Chondrocyte (in vitro differentiated cells): ENCODE data around the gene TIMM17A. TPM values are rescaled to one million over a fixed set of nuclear protein-coding genes. Genes with fewer than 3 reads are reported as not detected.

ENCODE experiments used
- DNase-seq: peaks from one replicate; pipeline ENCODE4 v3.0.0; 2021; ENCODE audit warnings: mixed read lengths, low spot score
- H3K27ac Mint-ChIP-seq: one replicate; pipeline ENCODE4 v1.8.0; 2021; ENCODE audit warnings: mild to moderate bottlenecking, moderate library complexity, mixed read lengths; ENCODE audit not compliant: unreplicated experiment
- H3K27me3 Mint-ChIP-seq: 2 replicates; pipeline ENCODE4 v1.8.0; 2021; ENCODE audit warnings: low read depth, mixed read lengths
- H3K36me3 Mint-ChIP-seq: 2 replicates; pipeline ENCODE4 v1.8.0; 2021; ENCODE audit warnings: low read depth, mixed read lengths
- H3K4me1 Mint-ChIP-seq: 2 replicates; pipeline ENCODE4 v1.8.0; 2021; ENCODE audit warnings: low read depth, mild to moderate bottlenecking, mixed read lengths
- H3K4me3 Mint-ChIP-seq: one replicate; pipeline ENCODE4 v1.8.0; 2021; ENCODE audit warnings: mild to moderate bottlenecking, moderate library complexity, mixed read lengths; ENCODE audit not compliant: unreplicated experiment
- H3K9me3 Mint-ChIP-seq: 2 replicates; pipeline ENCODE4 v1.8.0; 2021; ENCODE audit warnings: low read depth, mixed read lengths
- CTCF ChIP-seq: fragments of 200-600 bp; sonication (generic); IDR thresholded peaks from 2 replicates; pipeline ENCODE4 v1.5.0; 2021; ENCODE audit warnings: antibody characterized with exemption, mild to moderate bottlenecking, moderate library complexity
- total RNA-seq: library from RNA; stranded (reverse); gene quantifications from 3 replicates; pipeline ENCODE4 v1.2.1, GENCODE V29; 2021

TIMM17A gene
- total RNA-seq, 1 donor from 2014 or later, result 68.5 TPM

- H3K27ac Mint-ChIP-seq, result peak overlapping the region; percentile 17
- H3K4me1 Mint-ChIP-seq, result peaks cover 27% of the 10 kb centered on the region
These were observed 30.1 kb upstream of the TIMM17A start for GRCh38 chr1:201925301-201925567.

DNA sequence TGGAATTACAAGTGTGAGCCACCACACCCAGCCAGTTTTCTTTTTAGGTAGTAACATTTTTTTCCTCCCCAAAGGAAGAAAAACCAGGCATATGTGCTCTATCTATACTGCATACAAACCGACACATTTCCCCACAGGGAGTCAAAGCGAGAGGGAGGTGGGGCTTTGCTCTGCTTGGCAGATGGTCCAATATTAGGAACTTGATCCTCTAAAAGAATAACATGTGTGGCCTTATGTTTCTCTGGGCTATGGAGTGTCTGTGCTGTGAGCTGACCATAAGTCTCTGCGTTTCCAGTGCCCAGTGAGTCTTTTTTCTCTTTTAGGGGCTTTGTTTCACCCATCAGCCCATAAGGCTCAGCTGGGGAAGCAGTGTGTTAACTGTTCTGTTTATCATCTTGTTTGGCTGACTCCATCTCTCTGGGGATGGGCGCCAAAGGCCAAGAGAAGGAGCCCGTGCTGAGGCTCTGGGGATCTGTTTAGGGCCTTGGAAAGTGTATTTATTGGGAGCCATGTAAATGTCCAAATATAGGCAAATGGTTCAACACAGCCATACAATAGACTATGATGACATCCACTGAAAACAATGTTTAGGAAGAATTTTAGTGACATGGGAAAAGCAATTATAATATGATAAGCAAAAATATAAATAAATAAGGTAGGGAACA is 29.2 kb upstream of the TIMM17A start:
- H3K36me3 Mint-ChIP-seq, result peaks cover 12% of the 10 kb centered on the region
- no peak overlapping the region for H3K4me3 Mint-ChIP-seq
- peaks cover 6% of the 10 kb centered on the region for H3K9me3 Mint-ChIP-seq
- no peak for DNase-seq
- TF ChIP-seq CTCF, result no peak
- H3K27me3 Mint-ChIP-seq, result no peaks in the 10 kb centered on the region
- peaks cover 22% of the 10 kb centered on the region for H3K4me1 Mint-ChIP-seq
- H3K27ac Mint-ChIP-seq, result peak overlapping the region; percentile 68

More at GRCh38 chr1:201925301-201925567, 30.1 kb upstream of the TIMM17A start:
- DNase-seq, result no peak
- H3K4me3 Mint-ChIP-seq, result no peak overlapping the region
- H3K27me3 Mint-ChIP-seq, result no peaks in the 10 kb centered on the region
- no peak for TF ChIP-seq CTCF
- peaks cover 16% of the 10 kb centered on the region for H3K36me3 Mint-ChIP-seq
- peaks cover 6% of the 10 kb centered on the region for H3K9me3 Mint-ChIP-seq

- no peak for TF ChIP-seq CTCF
- H3K4me3 Mint-ChIP-seq, result no peak overlapping the region
- H3K36me3 Mint-ChIP-seq, result peaks cover 5% of the 10 kb centered on the region
- H3K27ac Mint-ChIP-seq, result peak overlapping the region; percentile 8
- no peaks in the 10 kb centered on the region for H3K27me3 Mint-ChIP-seq
- H3K9me3 Mint-ChIP-seq, result no peaks in the 10 kb centered on the region
- no peak for DNase-seq
- H3K4me1 Mint-ChIP-seq, result peaks cover 13% of the 10 kb centered on the region
These were observed 27.0 kb upstream of the TIMM17A start for GRCh38 chr1:201928266-201928665.

- H3K9me3 Mint-ChIP-seq, result no peaks in the 10 kb centered on the region
- H3K27me3 Mint-ChIP-seq, result no peaks in the 10 kb centered on the region
- TF ChIP-seq CTCF, result no peak
- no peak overlapping the region for H3K27ac Mint-ChIP-seq
- H3K36me3 Mint-ChIP-seq, result peaks cover 7% of the 10 kb centered on the region
- no peak for DNase-seq
- no peak overlapping the region for H3K4me3 Mint-ChIP-seq
- H3K4me1 Mint-ChIP-seq, result peaks cover 26% of the 10 kb centered on the region
These were observed 25.2 kb upstream of the TIMM17A start for GRCh38 chr1:201930137-201930536.

DNA sequence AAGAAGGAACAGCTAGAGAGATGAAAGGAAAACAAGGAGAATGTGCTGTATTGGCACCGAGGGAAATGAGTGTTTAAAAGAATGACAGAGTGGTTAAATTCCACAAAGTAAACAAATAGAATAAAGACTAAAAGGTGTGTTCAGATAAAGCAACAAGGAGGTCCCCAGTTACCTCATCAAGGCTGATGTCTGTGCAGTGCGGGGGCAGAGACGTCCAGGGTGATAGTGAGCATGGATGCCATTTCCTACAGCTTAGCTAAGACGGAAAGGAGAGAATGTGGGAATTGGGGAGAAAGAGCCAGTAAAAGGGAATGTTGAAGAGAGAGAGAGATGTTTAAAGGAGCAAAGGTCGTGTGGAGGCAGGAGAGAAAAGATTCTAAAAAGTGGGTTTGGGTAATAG is 24.5 kb upstream of the TIMM17A start:
- Mint-ChIP-seq H3K9me3 (no peaks in the 10 kb centered on the region), H3K27me3 (no peaks in the 10 kb centered on the region), H3K36me3 (peaks cover 6% of the 10 kb centered on the region), H3K4me1 (peaks cover 24% of the 10 kb centered on the region), H3K27ac (no peak overlapping the region), H3K4me3 (no peak overlapping the region)
- DNase-seq, result no peak
- TF ChIP-seq CTCF, result no peak
